ENCODE data around the gene SNRPD1.
A peak's percentile ranks its signal among the peaks of the same experiment; 100 is the strongest.
"Not testable (repeated sequence)": the region's sequence is repeated elsewhere in the genome, so short reads cannot be mapped to it uniquely, and the experiment has no call there.

SNRPD1 gene

GRCh38 chr18:21612125-21613039 lies at the start of gene SNRPD1:
Gene SNRPD1 (plus strand): TSS chr18:21612314. CDS start chr18:21612430, 116 bp downstream.
- DNase-seq (ENCODE audit: low read depth, low spot score): peak; percentile 79

GRCh38 chr18:21571772-21572171 lies 40.3 kb upstream of the SNRPD1 start:
- DNase-seq (ENCODE audit: low read depth, low spot score): no peak

GRCh38 chr18:21575656-21576055 lies 36.5 kb upstream of the SNRPD1 start:
- DNase-seq (ENCODE audit: low read depth, low spot score): no peak

GRCh38 chr18:21584391-21584790 lies 27.7 kb upstream of the SNRPD1 start:
- no peak for DNase-seq (ENCODE audit: low read depth, low spot score)

GRCh38 chr18:21592361-21592760 lies 19.8 kb upstream of the SNRPD1 start:
- DNase-seq (ENCODE audit: low read depth, low spot score): not testable (repeated sequence)

- DNase-seq (ENCODE audit: low read depth, low spot score): no peak
Observed at GRCh38 chr18:21593540-21594257, 18.4 kb upstream of the SNRPD1 start.

- no peak for DNase-seq (ENCODE audit: low read depth, low spot score)
Observed at GRCh38 chr18:21597620-21598019, 14.5 kb upstream of the SNRPD1 start.

GRCh38 chr18:21598726-21599584 lies 13.2 kb upstream of the SNRPD1 start:
- no peak for DNase-seq (ENCODE audit: low read depth, low spot score)

- DNase-seq (ENCODE audit: low read depth, low spot score): no peak
Observed at GRCh38 chr18:21599585-21600525, 12.3 kb upstream of the SNRPD1 start.

- peak; percentile 86 for DNase-seq (ENCODE audit: low read depth, low spot score)
Observed at GRCh38 chr18:21600526-21601410, 11.3 kb upstream of the SNRPD1 start, which contains the start of gene ESCO1. Gene ESCO1 (minus strand): TSS chr18:21600704. CDS start chr18:21574843, 25,861 bp downstream.

GRCh38 chr18:21602299-21602587 lies 9.9 kb upstream of the SNRPD1 start:
- DNase-seq (ENCODE audit: low read depth, low spot score): no peak

GRCh38 chr18:21604671-21605070 lies 7.4 kb upstream of the SNRPD1 start:
- DNase-seq (ENCODE audit: low read depth, low spot score): no peak

- no peak for DNase-seq (ENCODE audit: low read depth, low spot score)
Observed at GRCh38 chr18:21605213-21605612, 6.9 kb upstream of the SNRPD1 start.

- DNase-seq (ENCODE audit: low read depth, low spot score): not testable (repeated sequence)
Observed at GRCh38 chr18:21611401-21612124, 551 bp upstream of the SNRPD1 start.

- DNase-seq (ENCODE audit: low read depth, low spot score): not testable (repeated sequence)
Observed at GRCh38 chr18:21621640-21622039, 9.5 kb downstream of the SNRPD1 start.

- DNase-seq (ENCODE audit: low read depth, low spot score): no peak
Observed at GRCh38 chr18:21629089-21629832, 17.1 kb downstream of the SNRPD1 start.

- no peak for DNase-seq (ENCODE audit: low read depth, low spot score)
Observed at GRCh38 chr18:21632393-21632792, 20.3 kb downstream of the SNRPD1 start.

- no peak for DNase-seq (ENCODE audit: low read depth, low spot score)
Observed at GRCh38 chr18:21634588-21635199, 22.6 kb downstream of the SNRPD1 start.

Data from activated naive CD8-positive, alpha-beta T cell treated with anti-CD3 and anti-CD28 coated beads, Interleukin-2, amount 50 U/mL, for 16 hours (primary cell).